GM12873 (cell line): ENCODE results near the gene NCKAP5.

Source experiments
- TF ChIP-seq, protein P1 (sequence below): IDR thresholded peaks from 2 replicates; pipeline ENCODE4 v1.5.1; 2012; ENCODE audit warnings: low read depth, mild to moderate bottlenecking, moderate library complexity, low read length, control low read depth; ENCODE audit not compliant: insufficient read depth; ENCODE audit errors: missing control alignments

The NCKAP5 gene

DNA sequence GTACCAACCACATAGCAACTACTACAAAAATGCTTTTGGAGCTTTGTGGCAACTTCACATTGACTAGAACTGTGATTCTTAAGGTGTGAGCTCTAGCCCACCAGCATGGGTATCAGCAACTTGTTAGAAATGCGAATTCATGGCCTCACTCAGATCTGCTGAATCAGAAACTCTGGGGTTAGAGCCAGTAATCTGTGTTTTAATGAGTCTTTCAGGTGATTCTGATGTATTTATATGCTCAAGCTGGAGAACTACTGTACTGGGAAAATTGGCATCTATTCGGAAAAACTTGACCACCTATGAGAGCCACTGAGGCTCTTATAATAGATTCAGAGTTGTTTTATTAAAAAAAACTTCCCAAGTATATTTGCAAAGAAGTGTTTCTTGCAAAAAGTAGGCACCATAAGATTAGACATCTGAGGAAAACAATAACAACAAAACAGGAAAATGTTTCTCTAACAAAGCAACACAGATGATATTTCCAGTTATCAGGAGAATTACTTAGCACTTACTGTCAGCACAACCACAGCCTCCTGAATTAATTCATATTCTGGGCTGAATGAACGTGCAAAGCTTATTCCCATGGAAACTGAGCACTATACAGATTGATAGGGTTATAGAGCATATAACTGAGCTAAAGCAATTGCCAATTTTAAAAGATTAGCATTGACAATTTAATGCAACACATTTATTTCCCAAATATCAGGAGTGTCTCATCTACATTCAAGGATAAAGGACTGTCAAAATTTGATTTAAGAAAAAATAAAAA, 71.6 kb downstream of the NCKAP5 start:
- TF ChIP-seq, protein P1, sequence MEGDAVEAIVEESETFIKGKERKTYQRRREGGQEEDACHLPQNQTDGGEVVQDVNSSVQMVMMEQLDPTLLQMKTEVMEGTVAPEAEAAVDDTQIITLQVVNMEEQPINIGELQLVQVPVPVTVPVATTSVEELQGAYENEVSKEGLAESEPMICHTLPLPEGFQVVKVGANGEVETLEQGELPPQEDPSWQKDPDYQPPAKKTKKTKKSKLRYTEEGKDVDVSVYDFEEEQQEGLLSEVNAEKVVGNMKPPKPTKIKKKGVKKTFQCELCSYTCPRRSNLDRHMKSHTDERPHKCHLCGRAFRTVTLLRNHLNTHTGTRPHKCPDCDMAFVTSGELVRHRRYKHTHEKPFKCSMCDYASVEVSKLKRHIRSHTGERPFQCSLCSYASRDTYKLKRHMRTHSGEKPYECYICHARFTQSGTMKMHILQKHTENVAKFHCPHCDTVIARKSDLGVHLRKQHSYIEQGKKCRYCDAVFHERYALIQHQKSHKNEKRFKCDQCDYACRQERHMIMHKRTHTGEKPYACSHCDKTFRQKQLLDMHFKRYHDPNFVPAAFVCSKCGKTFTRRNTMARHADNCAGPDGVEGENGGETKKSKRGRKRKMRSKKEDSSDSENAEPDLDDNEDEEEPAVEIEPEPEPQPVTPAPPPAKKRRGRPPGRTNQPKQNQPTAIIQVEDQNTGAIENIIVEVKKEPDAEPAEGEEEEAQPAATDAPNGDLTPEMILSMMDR: no peak

DNA sequence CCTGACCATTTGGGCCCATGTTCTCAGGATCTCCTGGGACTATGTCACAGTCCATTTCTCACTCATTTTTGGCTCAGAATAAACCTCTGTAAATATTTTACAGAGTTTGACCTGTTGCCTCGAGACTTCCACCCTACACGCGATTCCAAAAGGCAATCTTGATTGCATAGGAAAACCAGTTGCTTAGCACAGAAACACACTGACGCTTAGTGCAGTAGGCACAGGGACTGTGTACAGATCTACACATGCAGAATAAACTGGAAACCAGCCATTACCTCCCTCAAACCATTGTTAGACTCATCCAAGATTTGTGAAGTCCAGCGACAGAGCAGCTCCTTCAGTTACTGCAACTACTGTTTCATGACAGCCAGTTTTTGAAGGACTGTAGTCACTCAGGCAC, 73.0 kb downstream of the NCKAP5 start:
- TF ChIP-seq, protein P1: no peak

DNA sequence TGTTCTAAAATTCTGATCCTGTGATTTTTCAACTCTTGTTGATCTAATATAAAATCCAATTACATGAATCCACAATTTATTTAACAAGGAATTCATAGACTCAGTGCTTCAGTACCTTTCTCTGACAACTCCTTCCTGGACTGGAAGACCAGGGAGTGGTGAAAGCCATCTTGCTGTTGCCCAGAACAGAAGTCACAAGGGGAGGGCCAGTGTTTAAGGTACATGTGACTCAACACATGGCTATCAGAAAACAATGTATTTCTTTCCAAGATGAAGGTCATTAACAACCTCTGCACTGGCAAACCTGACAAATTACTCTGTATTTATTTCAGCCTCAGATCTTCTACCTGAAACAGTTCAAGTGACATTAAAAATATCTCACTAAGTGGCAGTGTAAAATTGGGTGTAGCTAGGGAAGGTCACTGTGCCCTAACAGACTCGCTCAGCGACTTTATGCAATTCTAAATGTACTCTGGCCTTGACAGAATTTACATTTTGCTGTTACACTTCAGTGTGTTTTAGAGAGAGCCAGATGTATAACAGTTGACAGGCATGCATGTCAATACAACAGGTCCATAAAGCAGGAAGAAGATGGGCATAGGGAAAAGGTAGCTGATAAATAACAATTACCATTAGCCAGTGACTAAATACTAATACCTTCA, 75.4 kb downstream of the NCKAP5 start:
- TF ChIP-seq, protein P1: no peak

DNA sequence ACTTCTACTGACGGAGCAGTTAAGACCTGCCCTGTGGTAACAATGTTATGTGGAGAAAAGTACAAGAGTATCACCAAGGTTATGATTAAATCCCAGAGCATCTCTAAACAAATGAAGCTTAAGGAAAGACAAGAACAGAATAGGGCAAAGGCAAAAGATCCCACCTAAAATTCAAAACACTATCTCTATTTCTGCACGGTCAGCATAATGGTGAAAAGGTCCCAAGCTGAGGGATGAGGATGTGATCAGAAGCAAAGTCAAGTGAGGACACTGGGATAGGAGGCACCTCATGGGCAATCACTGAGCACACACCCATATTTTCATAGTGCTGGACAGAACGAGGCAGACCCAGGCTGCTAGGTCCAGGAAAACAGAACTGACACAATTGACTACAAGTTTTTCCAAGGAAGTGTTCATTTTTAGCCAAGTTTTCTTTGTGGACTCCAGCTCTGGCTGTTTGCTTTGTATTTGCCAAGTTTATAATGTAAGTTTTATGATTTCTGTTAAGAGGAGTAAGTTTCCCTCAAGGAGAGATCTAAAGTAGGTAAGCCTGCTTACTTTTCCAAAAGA, 77.8 kb downstream of the NCKAP5 start:
- TF ChIP-seq, protein P1: no peak

DNA sequence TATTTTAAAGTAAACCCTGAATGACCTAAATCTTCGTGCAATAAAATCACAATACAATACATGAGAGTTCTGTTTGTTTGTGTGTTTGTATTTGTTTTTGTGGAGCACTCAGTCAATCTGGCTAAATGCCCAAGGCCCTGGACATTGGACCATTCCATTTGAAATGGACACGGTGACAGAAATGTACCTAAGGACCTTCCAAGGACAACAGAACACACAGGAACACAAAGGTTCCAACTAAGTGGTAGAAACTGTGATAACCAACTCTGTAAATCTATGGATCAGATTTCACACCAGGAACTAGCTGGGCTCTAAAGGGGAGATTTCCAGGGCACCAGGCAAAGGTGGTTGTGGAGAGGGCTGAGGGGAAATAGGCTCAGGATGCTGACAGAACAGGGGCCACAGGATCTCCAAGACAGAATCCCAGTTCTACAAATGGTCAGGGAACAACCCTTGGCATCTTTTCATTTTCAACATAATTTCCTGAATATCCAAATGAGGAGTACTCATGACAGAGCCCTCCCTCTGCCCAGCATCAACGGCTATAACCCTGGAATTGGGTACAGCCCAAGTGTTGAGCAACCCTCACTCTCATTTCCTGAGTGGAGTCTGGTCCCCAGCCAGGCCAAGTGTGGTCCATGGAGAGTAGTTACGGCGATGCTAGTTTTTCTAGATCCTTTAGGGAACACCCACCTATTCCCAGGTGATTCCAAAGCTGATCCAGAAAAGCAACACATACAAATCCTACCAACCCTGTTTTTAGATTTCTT, 78.4 kb downstream of the NCKAP5 start:
- TF ChIP-seq, protein P1: no peak

DNA sequence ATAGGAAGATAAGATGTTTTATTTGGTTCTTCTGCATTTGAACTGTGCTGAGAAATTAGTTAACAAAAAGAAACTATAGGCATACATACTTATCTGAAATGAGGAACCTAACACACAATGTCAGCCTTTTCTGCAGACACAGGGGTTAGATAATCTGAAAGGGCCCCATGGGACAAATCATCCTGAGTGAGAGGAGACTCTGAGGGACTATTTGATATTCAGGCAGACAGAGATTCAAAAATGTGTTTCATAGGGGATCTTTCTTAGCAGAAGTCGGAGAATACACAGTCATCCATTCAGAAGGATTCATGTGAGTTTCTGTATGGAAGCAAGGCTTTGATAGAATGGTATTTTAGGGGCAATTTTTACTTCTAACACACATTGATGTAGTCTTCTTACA, 79.1 kb downstream of the NCKAP5 start:
- TF ChIP-seq, protein P1: no peak

DNA sequence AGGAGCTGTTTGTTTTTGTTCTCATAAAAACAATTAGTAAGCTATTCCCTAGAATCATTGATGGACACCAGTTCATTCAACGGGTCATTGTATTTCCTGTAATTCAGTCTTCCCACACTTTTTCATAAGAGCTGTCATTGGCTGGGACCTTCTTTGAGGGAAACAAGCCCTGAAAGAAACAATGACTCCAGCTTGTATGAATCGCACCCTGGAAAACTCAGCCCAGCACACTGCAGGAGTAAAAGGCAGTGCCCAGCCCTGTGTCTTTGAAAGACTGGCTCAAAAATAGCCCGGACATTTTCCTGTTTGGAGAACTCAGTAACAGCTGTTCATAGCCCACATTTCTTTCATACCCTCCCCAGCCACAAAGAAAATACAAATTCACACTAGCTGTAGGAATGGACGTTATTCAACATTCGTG, 81.5 kb downstream of the NCKAP5 start:
- TF ChIP-seq, protein P1: no peak
